GM12872 (cell line): Measurements from ENCODE around the gene STRIP1.

ENCODE experiments used
- TF ChIP-seq, protein P1 (sequence below): IDR thresholded peaks from 3 replicates; pipeline ENCODE4 v1.5.1; 2011; ENCODE audit warnings: low read depth, mild to moderate bottlenecking, low read length, moderate library complexity; ENCODE audit not compliant: insufficient read depth

The STRIP1 gene

GRCh38 chr1:110011527-110012041, 22.8 kb upstream of the STRIP1 start:
- TF ChIP-seq, protein P1, sequence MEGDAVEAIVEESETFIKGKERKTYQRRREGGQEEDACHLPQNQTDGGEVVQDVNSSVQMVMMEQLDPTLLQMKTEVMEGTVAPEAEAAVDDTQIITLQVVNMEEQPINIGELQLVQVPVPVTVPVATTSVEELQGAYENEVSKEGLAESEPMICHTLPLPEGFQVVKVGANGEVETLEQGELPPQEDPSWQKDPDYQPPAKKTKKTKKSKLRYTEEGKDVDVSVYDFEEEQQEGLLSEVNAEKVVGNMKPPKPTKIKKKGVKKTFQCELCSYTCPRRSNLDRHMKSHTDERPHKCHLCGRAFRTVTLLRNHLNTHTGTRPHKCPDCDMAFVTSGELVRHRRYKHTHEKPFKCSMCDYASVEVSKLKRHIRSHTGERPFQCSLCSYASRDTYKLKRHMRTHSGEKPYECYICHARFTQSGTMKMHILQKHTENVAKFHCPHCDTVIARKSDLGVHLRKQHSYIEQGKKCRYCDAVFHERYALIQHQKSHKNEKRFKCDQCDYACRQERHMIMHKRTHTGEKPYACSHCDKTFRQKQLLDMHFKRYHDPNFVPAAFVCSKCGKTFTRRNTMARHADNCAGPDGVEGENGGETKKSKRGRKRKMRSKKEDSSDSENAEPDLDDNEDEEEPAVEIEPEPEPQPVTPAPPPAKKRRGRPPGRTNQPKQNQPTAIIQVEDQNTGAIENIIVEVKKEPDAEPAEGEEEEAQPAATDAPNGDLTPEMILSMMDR, result peak; percentile 80

GRCh38 chr1:110012100-110012780, 22.2 kb upstream of the STRIP1 start:
- TF ChIP-seq, protein P1, result no peak

DNA sequence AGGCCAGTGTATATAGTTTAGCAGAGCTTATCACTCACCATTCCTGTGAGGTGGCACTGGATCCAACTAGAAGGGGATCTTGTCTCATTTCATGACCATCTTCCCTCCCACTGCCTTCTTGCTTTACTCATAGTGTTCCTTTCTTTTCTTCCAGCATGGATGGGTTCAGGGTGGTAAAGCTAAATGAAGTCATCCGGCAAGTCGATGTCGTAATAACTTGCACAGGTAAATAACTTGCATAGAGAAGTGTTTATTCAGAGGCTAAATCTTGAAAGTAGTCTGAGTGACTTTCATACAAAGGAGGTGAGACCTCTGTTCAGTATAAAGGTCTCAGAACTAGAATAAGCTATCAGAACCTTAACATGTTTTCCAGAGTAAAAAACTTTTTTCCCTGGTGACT, 16.6 kb upstream of the STRIP1 start:
- TF ChIP-seq, protein P1, result no peak

DNA sequence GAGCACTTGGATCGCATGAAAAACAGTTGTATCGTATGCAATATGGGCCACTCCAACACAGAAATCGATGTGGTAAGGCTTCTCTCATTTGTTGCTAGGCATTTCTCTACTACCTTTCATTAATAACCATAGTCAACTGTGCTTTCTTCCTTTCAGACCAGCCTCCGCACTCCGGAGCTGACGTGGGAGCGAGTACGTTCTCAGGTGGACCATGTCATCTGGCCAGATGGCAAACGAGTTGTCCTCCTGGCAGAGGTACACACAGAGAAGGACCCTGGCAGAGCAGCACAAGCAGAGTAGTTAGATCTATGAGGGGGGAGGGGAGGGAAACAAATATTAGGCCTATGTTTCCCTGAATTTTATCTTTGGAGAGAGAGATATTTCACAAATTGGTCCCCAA, 16.0 kb upstream of the STRIP1 start:
- TF ChIP-seq, protein P1, result no peak

- TF ChIP-seq, protein P1, result no peak
Observed at GRCh38 chr1:110019770-110020169, 14.7 kb upstream of the STRIP1 start.

DNA sequence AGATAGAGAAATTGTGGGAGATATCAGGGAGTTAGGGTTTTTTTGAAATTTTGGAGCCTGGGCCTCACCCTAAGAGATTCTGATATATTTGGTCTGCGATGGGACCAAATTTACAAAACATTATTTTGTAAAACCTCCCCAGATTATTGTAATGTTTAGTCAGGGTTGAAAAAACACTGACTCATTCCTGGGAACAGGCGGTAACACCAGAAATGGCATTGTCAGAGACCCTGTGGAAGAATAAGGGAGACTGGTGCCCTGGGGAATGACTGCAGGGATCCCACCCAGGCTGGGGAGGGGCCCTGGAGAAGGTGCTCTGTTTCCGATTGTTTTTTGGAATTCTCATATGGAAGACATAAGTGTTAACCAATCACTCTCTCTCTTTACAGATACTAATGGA, 13.1 kb upstream of the STRIP1 start:
- TF ChIP-seq, protein P1, result no peak

DNA sequence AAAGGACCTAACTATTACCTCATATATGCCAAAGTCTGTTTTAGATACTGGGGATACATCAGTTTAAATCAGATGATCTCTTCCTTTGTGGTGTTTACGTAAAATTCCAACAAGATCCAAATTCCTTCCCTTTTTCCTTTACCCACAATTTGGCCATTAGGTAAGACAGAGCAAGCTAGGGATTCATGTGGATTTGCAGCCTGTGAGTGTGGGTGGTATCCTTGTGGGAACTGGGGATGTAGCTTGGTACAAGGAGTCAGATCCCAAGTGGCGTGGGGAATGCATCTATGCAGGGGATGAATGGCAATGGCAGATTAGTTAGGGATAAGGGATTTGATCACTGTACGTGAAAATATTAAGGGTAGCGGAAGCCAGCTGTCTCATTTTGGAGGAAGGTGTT, 9.8 kb upstream of the STRIP1 start:
- TF ChIP-seq, protein P1, result no peak
